MCF 10A (cell line): ENCODE results near the gene LATS1. TPM values are rescaled to one million over a fixed set of nuclear protein-coding genes. Genes with fewer than 3 reads are reported as not detected.
"Not testable (repeated sequence)": the region's sequence is repeated elsewhere in the genome, so short reads cannot be mapped to it uniquely, and the experiment has no call there.

Source experiments
- BruUV-seq: library from RNA; stranded (reverse); fragments of 400-500 nt; replicated peaks from 2 replicates; lab custom pipeline; 2021; lab: Mats Ljungman, UMichigan
- CTCF ChIA-PET: fragments of 300-600 bp; sonication (Branson Sonifier 250); formaldehyde crosslinking; extraction: SDS; loops from one replicate; lab custom pipeline; 2021; ENCODE audit warnings: antibody characterized with exemption, inconsistent platforms; lab: Yijun Ruan, JAX
- POLR2A ChIA-PET: fragments of 300-600, 350-650 bp; sonication (Branson Sonifier 250); formaldehyde crosslinking; extraction: SDS; loops from one replicate; lab custom pipeline; 2020; ENCODE audit warnings: antibody characterized with exemption, inconsistent platforms; lab: Yijun Ruan, JAX
- DNase-seq: peaks from one replicate; pipeline ENCODE4 v3.0.0-alpha.2; 2018; ENCODE audit not compliant: unreplicated experiment
- H3K27ac Mint-ChIP-seq: one replicate; pipeline ENCODE4 v1.8.0; 2022; ENCODE audit warnings: mild to moderate bottlenecking, low read depth, mixed read lengths; ENCODE audit not compliant: unreplicated experiment
- H3K27me3 Mint-ChIP-seq: one replicate; pipeline ENCODE4 v1.8.0; 2022; ENCODE audit warnings: mixed read lengths; ENCODE audit not compliant: insufficient read depth, unreplicated experiment
- H3K36me3 Mint-ChIP-seq: one replicate; pipeline ENCODE4 v1.8.0; 2022; ENCODE audit warnings: mild to moderate bottlenecking, moderate library complexity, mixed read lengths; ENCODE audit not compliant: insufficient read depth, unreplicated experiment
- H3K4me1 Mint-ChIP-seq: one replicate; pipeline ENCODE4 v1.8.0; 2022; ENCODE audit warnings: mixed read lengths; ENCODE audit not compliant: insufficient read depth, unreplicated experiment
- H3K4me3 Mint-ChIP-seq: one replicate; pipeline ENCODE4 v1.8.0; 2022; ENCODE audit warnings: mild to moderate bottlenecking, moderate library complexity, mixed read lengths; ENCODE audit not compliant: unreplicated experiment
- H3K9me3 Mint-ChIP-seq: one replicate; pipeline ENCODE4 v1.8.0; 2022; ENCODE audit warnings: mixed read lengths; ENCODE audit not compliant: unreplicated experiment
- intact Hi-C: fragments of 100-400 bp; cut with micrococcal nuclease; formaldehyde crosslinking; loops from 2 replicates; pipeline ENCODE4 v1.14.1; 2022
- total RNA-seq: library from RNA; stranded (reverse); gene quantifications from 2 replicates; pipeline ENCODE4 v1.2.3, GENCODE V29; 2022
- TF ChIP-seq, protein P1 (sequence below): fragments of 200-600 bp; IDR thresholded peaks from one replicate; pipeline ENCODE4 v1.8.0; 2022; ENCODE audit warnings: antibody characterized with exemption, mild to moderate bottlenecking; ENCODE audit not compliant: unreplicated experiment

LATS1 gene
- total RNA-seq, 1 experiment from 2014 or later: 34.3 TPM

GRCh38 chr6:149749594-149750135 is 31.8 kb upstream of the LATS1 start, which contains the start of gene PCMT1:
PCMT1 (plus strand) TSS chr6:149749741; CDS start chr6:149749902, 161 bp downstream.
- H3K27me3 Mint-ChIP-seq: no peaks in the 10 kb centered on the region
- ChIA-PET CTCF (interaction anchor here (0.6 to 1.2 kb wide), 2 partner anchors 14 to 36 kb away, joined by 3 read pairs; no protein-coding TSS in a partner anchor), POLR2A (interaction anchor here (0.6 to 8.6 kb wide), 23 partner anchors 11 to 1332 kb away, joined by 3 to 138 read pairs (median 5); partner anchors contain the start of genes GINM1, KATNA1, LATS1 and PPIL4)
- intact Hi-C loops: no loop called here
- peak; percentile 93 for DNase-seq
- H3K27ac Mint-ChIP-seq: peak within 1 kb of the TSS; percentile 88
- no peaks in the 10 kb centered on the region for H3K9me3 Mint-ChIP-seq
- BruUV-seq: no TSS peak
- H3K4me3 Mint-ChIP-seq: peak within 1 kb of the TSS; percentile 88
- TF ChIP-seq, protein P1, sequence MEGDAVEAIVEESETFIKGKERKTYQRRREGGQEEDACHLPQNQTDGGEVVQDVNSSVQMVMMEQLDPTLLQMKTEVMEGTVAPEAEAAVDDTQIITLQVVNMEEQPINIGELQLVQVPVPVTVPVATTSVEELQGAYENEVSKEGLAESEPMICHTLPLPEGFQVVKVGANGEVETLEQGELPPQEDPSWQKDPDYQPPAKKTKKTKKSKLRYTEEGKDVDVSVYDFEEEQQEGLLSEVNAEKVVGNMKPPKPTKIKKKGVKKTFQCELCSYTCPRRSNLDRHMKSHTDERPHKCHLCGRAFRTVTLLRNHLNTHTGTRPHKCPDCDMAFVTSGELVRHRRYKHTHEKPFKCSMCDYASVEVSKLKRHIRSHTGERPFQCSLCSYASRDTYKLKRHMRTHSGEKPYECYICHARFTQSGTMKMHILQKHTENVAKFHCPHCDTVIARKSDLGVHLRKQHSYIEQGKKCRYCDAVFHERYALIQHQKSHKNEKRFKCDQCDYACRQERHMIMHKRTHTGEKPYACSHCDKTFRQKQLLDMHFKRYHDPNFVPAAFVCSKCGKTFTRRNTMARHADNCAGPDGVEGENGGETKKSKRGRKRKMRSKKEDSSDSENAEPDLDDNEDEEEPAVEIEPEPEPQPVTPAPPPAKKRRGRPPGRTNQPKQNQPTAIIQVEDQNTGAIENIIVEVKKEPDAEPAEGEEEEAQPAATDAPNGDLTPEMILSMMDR: no peak
- peaks cover 6% of the 10 kb centered on the region for H3K36me3 Mint-ChIP-seq
- H3K4me1 Mint-ChIP-seq: peaks cover 8% of the 10 kb centered on the region

GRCh38 chr6:149749082-149749593 is 31.2 kb upstream of the LATS1 start:
- POLR2A ChIA-PET: interaction anchor here (1.1 to 8.6 kb wide), 13 partner anchors 11 to 204 kb away, joined by 3 to 138 read pairs (median 8); partner anchors contain the start of genes GINM1, LATS1 and PPIL4

GRCh38 chr6:149746147-149746946 is 28.4 kb upstream of the LATS1 start, which contains the start of gene NUP43:
NUP43 (minus strand) TSS chr6:149746529; CDS start chr6:149746495, 34 bp downstream.
- intact Hi-C loops: no loop called here
- TSS peak; percentile 52 for BruUV-seq
- ChIA-PET POLR2A (interaction anchor here (0.5 to 8.6 kb wide), 21 partner anchors 10 to 1683 kb away, joined by 3 to 138 read pairs (median 3); partner anchors contain the start of gene LATS1), CTCF (interaction anchor here (0.6 to 1.9 kb wide), 8 partner anchors 10 to 1120 kb away, joined by 3 to 10 read pairs (median 4); no protein-coding TSS in a partner anchor)
- Mint-ChIP-seq H3K27ac (peak within 1 kb of the TSS; percentile 80), H3K9me3 (no peaks in the 10 kb centered on the region), H3K4me1 (peaks cover 8% of the 10 kb centered on the region), H3K36me3 (peaks cover 27% of the 10 kb centered on the region), H3K27me3 (no peaks in the 10 kb centered on the region), H3K4me3 (peak within 1 kb of the TSS; percentile 94)
- TF ChIP-seq, protein P1: peak; percentile 33
- peak; percentile 94 for DNase-seq

More at GRCh38 chr6:149749082-149749593, 31.2 kb upstream of the LATS1 start:
- H3K27me3 Mint-ChIP-seq, H3K4me1 Mint-ChIP-seq, H3K36me3 Mint-ChIP-seq, H3K9me3 Mint-ChIP-seq, DNase-seq, intact Hi-C loops: not testable (repeated sequence)
- peak overlapping the region; percentile 88 for H3K27ac Mint-ChIP-seq
- CTCF ChIA-PET: interaction anchor here (0.6 to 0.7 kb wide), 2 partner anchors 13 to 186 kb away, joined by 3 read pairs; no protein-coding TSS in a partner anchor
- BruUV-seq: TSS peak; percentile 60
- H3K4me3 Mint-ChIP-seq: peak overlapping the region; percentile 88

DNA sequence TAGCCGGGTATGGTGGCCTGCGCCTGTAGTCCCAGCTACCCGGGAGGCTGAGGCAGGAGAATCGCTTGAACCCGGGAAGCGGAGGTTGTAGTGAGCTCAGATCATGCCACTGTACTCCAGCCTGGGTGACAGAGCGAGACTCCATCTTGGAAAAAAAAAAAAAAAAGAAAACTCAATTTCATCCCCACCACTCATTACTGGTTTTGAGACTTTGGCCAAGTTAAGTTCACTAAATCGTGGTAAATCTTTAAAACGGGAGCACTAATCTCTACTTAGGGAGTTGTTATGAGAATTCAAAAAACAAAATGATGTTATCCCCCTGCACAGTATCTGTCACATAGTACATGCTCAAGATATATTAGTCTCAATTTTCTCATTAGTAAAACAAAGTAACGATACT is 27.4 kb upstream of the LATS1 start:
- H3K9me3 Mint-ChIP-seq, H3K4me1 Mint-ChIP-seq, DNase-seq, H3K27me3 Mint-ChIP-seq, intact Hi-C loops, BruUV-seq: not testable (repeated sequence)
- H3K36me3 Mint-ChIP-seq: peaks cover 38% of the 10 kb centered on the region
- peak overlapping the region; percentile 94 for H3K4me3 Mint-ChIP-seq
- POLR2A ChIA-PET: interaction anchor here (0.9 to 8.6 kb wide), 14 partner anchors 9 to 142 kb away, joined by 3 to 138 read pairs (median 4); partner anchors contain the start of gene LATS1
- H3K27ac Mint-ChIP-seq: peak overlapping the region; percentile 80
- CTCF ChIA-PET: interaction anchor here (0.6 to 1.9 kb wide), 7 partner anchors 11 to 1689 kb away, joined by 3 to 10 read pairs (median 3); no protein-coding TSS in a partner anchor
